ENCODE data around the gene LRRC72. TPM values are rescaled to one million over a fixed set of nuclear protein-coding genes. Genes with fewer than 3 reads are reported as not detected.

Gene LRRC72
- total RNA-seq, 6 donors from 2014 or later = not detected

GRCh38 chr7:16609842-16610450 lies 83.3 kb downstream of the LRRC72 start:
- no peak overlapping the region for H3K4me3 ChIP-seq
- H3K27me3 ChIP-seq = no peaks in the 10 kb centered on the region
- no peak for DNase-seq
- peaks cover 0 to 5% (median 0%) of the 10 kb centered on the region in 4 donors for H3K4me1 ChIP-seq
- TF ChIP-seq POLR2AphosphoS5 (IDR thresholded peaks at IDR 0.05) (no peak), CTCF (IDR thresholded peaks at IDR 0.05) (no peak)
- no peak overlapping the region for H3K27ac ChIP-seq
- ATAC-seq (ENCODE audit: low FRiP score in 2 of 2) = no peak
- H3K9me3 ChIP-seq = no peaks in the 10 kb centered on the region
- WGBS, 2 donors = 75 to 84% methylated on average over 4 of the region's 4 CpGs
- peaks cover 4 to 48% (median 10%) of the 10 kb centered on the region in 4 donors for H3K36me3 ChIP-seq

GRCh38 chr7:16611711-16612110 lies 85.1 kb downstream of the LRRC72 start:
- no peak overlapping the region for H3K4me3 ChIP-seq
- TF ChIP-seq POLR2AphosphoS5 (IDR thresholded peaks at IDR 0.05) (no peak), CTCF (IDR thresholded peaks at IDR 0.05) (no peak), EP300 (IDR thresholded peaks at IDR 0.05) (no peak), POLR2A (IDR thresholded peaks at IDR 0.05) (no peak)
- no peak for DNase-seq
- no peak overlapping the region for H3K27ac ChIP-seq
- peaks cover 0 to 5% (median 0%) of the 10 kb centered on the region in 4 donors for H3K4me1 ChIP-seq
- peaks cover 0 to 48% (median 9%) of the 10 kb centered on the region in 4 donors for H3K36me3 ChIP-seq
- no peak for ATAC-seq (ENCODE audit: low FRiP score in 2 of 2)
- 76 to 100% methylated on average over 2 of the region's 2 CpGs for WGBS, 2 donors
- no peaks in the 10 kb centered on the region for H3K9me3 ChIP-seq
- no peaks in the 10 kb centered on the region for H3K27me3 ChIP-seq

- H3K27ac ChIP-seq = no peak overlapping the region
- ATAC-seq (ENCODE audit: low FRiP score in 2 of 2) (no peak), DNase-seq (no peak)
- no peaks in the 10 kb centered on the region for H3K27me3 ChIP-seq
- no peaks in the 10 kb centered on the region for H3K4me1 ChIP-seq
- TF ChIP-seq POLR2A (IDR thresholded peaks at IDR 0.05) = no peak
- no peaks in the 10 kb centered on the region for H3K9me3 ChIP-seq
- peaks cover 0 to 35% (median 7%) of the 10 kb centered on the region in 4 donors for H3K36me3 ChIP-seq
- H3K4me3 ChIP-seq = no peak overlapping the region
- WGBS, 2 donors = 74 to 85% methylated on average over 5 of the region's 5 CpGs
Observed at GRCh38 chr7:16615228-16615627, 88.6 kb downstream of the LRRC72 start.

- Histone ChIP-seq H3K9me3 (no peaks in the 10 kb centered on the region), H3K4me3 (no peak overlapping the region), H3K36me3 (peaks cover 0 to 32% (median 7%) of the 10 kb centered on the region in 4 donors), H3K27ac (no peak overlapping the region), H3K27me3 (no peaks in the 10 kb centered on the region), H3K4me1 (no peaks in the 10 kb centered on the region)
- DNase-seq (no peak), ATAC-seq (ENCODE audit: low FRiP score in 2 of 2) (no peak)
- no peak for TF ChIP-seq POLR2A (IDR thresholded peaks at IDR 0.05)
- no peak for TF ChIP-seq CTCF (IDR thresholded peaks at IDR 0.05)
- no peak for TF ChIP-seq POLR2AphosphoS5 (IDR thresholded peaks at IDR 0.05)
- TF ChIP-seq EP300 (IDR thresholded peaks at IDR 0.05) = no peak
- WGBS, 2 donors = 64 to 72% methylated on average over 4 of the region's 4 CpGs
Observed at GRCh38 chr7:16616122-16616521, 89.5 kb downstream of the LRRC72 start.

DNA sequence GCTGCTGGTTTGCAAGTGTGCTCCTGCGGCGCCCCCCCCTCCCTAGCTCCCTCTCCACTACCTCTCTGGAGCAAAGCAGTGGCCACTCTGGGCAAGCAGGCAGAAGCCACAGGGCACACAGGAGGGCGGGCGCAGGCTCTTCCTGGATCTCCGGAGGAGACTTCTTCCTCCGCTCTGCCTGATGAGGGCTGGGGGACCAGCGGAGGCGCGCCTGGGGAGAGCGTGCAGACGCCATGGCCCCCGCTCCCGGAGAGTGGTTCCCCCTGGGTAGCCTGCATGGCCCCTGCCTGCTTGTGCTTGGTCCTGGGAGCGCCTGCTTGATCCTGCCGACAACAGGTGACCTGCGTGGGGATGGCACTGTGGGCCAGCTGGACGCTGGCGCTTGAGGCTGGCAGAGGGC lies 89.9 kb downstream of the LRRC72 start:
- 87 to 91% methylated on average over 10 to 17 of the region's 18 CpGs for WGBS, 2 donors
- no peak for TF ChIP-seq POLR2A (IDR thresholded peaks at IDR 0.05)
- TF ChIP-seq POLR2AphosphoS5 (IDR thresholded peaks at IDR 0.05) = no peak
- TF ChIP-seq CTCF (IDR thresholded peaks at IDR 0.05) = no peak
- TF ChIP-seq EP300 (IDR thresholded peaks at IDR 0.05) = no peak
- H3K4me1 ChIP-seq = no peaks in the 10 kb centered on the region
- no peaks in the 10 kb centered on the region for H3K27me3 ChIP-seq
- H3K4me3 ChIP-seq = no peak overlapping the region
- no peaks in the 10 kb centered on the region for H3K9me3 ChIP-seq
- DNase-seq = peak in 1 of 2 donors; percentile 74
- ATAC-seq (ENCODE audit: low FRiP score in 2 of 2) = peak in 1 of 2 donors; percentile 16
- H3K36me3 ChIP-seq = peaks cover 0 to 35% (median 7%) of the 10 kb centered on the region in 4 donors
- no peak overlapping the region for H3K27ac ChIP-seq
